NCI-H345 treated with DMSO at 0.1 percent for 48 hours (cell line): ENCODE results near the gene CABLES2.
A peak's percentile ranks its signal among the peaks of the same experiment; 100 is the strongest.
"Not testable (repeated sequence)": the region's sequence is repeated elsewhere in the genome, so short reads cannot be mapped to it uniquely, and the experiment has no call there.

Source experiments
- DNase-seq: peaks from one replicate; lab custom pipeline; 2025; ENCODE audit not compliant: unreplicated experiment; lab: John Stamatoyannopoulos, UW

The CABLES2 gene

DNA sequence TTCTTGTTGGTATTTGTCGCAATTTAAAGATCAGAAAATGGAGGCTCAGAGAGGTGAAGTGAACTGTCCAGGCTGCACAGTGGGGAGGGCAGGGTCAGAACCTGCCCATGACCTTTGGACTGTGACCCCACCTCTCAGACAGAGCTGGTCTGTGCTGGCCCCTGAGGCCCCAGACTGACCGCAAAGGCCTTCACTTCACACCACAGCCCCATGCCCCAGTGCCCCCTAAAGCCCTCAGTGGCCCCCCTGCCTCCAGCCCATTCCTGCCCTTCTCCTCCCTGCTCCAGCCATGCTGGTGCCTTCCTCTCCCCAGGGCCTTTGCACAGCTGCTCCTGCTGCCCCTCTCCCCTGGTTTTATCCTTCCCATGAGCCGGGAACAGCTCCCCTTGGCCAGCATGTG is 29.6 kb upstream of the CABLES2 start:
- no peak for DNase-seq

DNA sequence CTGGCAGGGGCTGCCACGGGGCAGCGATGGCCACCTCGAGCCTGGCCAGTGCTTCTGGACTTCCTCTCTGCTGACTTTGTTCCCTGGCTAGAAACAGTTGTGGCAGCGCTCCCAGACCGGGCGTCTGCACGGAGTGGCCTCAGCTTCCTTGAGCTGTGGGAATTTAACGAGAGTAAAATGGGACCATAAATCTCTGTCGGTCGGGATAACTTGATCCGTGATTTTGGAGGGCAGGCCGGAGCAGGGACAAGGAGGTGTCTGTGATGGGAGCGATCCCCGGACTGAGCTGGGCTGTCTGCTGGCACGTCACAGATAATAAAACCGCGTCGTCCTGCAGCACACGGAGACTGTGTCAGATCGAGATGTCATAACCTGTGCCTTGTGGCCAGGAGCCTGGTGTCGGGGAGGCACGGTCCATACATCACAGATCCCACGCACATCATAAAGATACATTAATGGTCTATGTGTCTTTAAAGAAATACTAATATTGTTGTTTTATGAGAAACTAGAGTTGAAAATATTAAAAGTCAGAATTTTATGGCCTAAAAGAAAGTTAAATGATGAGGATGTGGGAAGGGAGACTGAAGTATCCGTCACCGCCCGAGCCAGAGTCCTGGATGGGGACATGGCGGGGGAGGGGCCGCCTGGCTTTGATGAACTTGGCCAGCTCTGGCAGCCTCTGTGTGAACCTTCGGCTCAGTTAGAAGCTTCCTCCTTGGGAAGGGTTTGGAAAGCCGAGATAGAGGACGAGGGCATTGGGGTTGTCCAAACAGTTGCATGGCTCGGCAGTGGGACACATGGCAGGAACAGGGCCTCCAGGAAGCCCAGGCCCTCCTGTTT is 26.8 kb upstream of the CABLES2 start:
- no peak for DNase-seq

DNA sequence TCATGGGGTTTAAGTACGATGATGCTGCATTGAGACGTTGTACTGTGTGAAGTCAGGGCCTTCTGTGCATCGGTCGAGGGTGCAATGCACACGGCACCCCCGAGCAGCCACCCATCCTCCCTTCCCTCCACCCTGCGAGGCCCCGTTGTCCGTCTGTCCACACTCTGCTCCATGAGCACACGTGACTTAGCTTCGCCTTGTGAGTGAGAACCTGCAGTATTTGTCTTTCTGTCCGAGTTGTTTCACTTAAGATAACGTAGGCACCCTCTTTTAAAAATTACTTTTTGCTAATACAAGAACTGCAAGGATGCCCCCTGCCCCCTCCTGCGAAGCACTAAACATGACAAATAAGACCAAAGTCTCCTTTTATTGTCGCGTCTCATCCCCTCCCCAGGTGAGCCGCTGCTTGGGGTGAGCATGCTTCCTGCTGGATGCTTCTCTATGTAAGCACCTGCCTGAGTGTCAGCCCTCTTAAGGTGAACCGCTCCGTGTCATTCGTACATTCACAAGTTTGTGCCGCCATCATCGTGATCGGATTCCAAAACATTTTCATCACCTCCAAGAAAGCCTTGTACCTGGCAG is 23.9 kb upstream of the CABLES2 start:
- DNase-seq, result no peak

DNA sequence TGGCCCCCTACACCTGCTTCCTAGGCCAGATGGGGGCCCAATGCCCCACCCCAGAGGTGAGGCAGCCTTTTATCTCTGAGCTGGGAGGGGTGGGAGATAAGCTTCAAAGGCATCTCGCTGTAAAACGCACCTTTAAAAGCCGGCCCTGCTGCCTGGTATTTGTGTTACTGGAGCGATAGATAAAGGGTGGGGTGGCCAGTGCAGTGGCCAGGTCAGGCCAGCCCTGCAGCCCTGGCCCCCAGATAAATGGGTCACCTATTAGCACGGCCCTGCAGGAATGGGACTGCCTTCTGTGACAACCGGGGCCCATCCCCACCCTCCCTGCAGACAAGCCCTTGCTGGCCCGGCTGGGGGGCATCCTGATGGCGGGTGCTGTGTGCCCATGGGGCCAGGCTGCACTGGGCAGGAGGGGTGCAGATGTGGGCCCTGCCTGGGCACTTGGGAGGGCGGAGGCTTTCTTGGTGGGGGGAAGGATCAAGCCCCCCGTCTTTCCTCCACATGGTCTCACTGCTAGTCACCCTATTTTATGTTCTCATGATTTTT is 23.3 kb upstream of the CABLES2 start:
- DNase-seq, result no peak

DNA sequence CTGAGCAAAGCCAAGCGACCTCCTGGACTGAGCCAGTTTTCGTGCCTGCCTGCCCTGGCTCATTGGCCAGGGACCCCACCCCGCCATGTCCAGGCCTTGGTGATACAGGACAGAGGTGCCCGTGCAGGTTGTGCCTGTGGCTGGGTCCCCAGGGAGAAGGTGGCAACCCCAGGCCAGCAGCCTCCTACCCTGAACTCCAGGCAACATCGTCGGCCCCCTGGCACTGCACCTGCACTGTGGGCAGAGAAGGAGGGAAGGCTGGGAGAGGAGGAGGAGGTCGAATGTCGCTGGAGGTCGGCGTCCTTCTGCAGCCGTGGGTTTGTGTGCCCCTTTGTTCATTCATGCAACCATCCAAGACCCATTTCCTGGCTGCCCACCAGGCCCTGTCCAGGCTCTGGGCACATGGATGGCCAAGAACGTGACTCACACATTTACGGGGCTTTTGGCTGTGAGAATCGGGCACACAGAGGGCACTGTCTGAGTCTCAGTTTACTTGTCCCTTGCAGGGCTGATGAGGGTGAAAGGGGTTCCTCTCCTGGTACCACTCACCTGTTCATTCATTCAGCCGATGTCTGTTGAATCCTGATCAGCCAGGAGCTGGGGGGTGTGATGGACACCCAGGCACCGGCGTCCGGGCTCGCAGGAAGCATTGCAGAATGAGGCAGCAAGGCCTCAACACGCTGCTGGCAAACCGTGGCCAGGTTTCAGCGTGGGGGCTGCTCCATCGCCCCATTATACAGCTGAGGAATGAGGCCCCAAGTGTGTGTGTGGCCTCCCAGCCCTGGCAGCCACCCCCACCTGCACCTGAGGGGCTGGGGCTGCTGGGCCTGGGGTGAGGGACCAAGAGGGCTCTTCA is 22.6 kb upstream of the CABLES2 start:
- no peak for DNase-seq

DNA sequence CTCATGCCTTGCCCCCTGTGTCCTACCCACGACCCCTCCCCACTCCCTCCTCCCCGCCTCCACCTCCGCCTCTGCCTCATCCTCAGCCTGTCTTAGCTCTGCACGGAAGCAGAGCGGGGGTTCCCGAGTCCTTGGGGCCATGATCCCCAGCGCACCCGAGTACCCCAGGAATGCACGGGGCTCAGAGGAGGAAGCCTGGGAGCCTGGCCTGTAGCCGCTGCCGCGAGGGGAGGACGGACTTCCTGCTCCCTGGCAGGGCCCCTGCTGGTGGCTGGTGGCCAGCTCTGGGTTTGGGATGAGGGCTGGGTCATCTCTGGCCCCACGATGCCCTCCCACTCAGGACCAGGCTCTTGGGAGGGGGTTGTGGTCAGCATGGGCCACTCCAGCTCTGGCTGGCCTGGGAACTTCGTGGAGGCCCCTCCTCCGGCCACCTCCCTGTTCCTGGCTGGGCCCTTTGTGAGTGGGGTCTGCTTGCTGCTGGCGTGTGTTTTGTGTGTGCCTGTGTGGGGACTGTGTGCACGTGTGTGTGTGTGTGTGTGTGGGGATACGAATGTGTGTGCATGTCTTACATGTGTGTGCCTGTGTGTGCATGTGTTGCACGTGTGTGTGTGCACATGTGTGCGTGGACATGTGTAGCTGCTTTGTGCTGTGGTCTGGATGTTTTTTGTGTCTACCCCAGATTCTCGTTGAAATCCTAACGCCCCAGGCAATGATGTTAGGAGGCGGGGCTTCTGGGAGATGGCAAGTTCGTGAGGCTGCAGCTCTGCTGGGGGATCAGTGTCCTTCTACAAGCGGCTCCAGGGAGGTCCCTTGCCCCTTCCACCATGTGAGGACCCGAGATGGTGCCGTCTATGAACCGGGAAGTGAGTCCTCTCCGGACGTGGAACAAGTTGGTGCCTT is 21.6 kb upstream of the CABLES2 start:
- no peak for DNase-seq

DNA sequence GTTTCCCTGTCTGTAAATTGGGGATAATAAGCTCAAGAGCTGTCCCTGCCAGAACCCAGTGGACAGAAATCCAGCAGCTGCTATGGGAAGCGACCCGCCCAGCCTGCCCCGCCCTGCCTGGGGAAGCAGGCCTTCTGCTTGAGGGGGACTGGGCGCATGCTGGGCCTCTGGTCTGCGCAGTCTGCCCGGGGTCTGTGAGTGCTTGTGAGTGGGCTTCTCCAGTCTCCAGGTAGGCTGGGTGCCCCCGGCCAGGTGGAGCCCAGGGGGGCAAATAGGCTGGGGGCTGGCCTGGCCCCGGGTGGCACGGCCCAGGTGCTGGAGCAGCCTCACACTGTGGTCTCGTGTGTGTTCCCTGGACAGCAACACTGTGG is 20.9 kb upstream of the CABLES2 start:
- DNase-seq, result no peak

DNA sequence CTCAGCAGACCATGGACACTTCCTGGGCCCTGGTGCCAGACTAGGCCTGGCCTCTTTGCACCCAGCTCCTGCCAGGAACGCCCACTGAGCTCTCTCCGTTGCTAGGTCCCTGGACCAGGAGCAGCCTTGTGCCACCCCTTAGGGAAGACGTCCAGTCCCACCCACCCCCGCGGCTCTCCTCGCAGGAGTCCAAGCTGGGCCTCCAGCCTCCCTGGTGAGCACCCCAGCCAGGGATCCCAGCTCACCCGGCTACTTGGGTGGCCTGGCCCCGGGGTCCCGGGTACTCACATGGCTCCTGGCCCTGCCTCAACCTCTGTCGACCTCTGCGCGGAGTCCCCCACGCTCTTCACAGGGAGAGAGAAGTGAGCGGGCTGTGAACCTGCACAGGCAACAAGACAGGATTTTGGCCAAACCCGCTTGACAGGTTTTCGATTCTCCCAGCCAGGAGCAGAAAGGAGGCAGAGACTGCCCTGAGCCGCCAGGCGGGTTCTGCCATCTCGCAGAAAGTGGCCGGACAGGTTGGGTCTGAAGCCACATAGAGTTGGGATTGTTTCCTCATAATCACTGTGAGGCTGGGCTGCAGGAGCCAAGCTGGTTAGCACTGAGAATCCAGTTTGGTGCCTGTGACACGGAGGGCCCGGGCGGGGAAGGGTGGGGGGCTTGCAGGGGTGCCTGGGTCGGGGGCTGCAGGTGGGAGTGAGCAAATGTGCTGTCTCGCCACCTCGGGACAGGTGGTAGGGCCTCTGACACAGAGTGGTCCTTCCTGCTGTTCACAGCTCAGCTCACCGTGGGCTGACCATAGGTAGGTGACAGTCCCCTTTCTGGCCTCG is 20.3 kb upstream of the CABLES2 start, which contains the start of gene RBBP8NL:
Gene RBBP8NL (minus strand): TSS at position 368 of the 830 bp plus-strand sequence. CDS start 7,892 bp downstream, outside the sequence.
- peak; percentile 47 for DNase-seq

DNA sequence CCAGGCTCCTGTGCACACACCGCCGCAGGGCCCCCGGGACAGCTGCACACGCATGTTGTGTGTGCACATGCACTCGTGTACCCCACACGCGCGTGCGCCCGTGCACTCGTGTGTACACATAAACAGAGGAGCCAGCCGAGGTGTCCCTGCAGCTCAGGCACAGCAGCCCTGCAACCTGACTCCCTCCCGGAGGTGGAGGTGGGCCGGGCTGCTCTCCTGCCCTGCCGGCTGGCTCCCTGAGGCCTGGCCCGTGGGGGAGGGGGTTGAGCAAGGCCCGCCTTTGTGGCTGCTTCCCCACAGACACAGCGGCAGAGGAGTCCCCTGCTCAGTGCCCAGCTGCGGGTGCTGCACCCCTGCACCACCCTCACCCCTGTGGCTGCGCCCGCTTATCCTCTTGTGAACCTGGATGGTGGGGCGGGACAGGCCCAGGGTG is 19.6 kb upstream of the CABLES2 start:
- DNase-seq, result no peak

DNA sequence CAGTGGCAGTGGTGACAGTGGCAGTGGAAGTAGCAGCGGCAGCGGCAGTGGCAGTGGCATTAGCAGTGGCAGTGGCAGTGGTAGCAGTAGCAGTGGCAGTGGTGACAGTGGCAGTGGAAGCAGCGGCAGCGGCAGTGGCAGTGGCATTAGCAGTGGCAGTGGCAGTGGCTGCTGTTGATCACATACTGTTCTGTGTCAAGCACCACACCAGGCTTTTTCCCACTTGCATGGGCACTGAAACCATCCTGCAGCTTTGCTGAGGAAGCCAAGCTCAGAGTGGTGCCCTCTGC is 18.9 kb upstream of the CABLES2 start:
- not testable (repeated sequence) for DNase-seq

DNA sequence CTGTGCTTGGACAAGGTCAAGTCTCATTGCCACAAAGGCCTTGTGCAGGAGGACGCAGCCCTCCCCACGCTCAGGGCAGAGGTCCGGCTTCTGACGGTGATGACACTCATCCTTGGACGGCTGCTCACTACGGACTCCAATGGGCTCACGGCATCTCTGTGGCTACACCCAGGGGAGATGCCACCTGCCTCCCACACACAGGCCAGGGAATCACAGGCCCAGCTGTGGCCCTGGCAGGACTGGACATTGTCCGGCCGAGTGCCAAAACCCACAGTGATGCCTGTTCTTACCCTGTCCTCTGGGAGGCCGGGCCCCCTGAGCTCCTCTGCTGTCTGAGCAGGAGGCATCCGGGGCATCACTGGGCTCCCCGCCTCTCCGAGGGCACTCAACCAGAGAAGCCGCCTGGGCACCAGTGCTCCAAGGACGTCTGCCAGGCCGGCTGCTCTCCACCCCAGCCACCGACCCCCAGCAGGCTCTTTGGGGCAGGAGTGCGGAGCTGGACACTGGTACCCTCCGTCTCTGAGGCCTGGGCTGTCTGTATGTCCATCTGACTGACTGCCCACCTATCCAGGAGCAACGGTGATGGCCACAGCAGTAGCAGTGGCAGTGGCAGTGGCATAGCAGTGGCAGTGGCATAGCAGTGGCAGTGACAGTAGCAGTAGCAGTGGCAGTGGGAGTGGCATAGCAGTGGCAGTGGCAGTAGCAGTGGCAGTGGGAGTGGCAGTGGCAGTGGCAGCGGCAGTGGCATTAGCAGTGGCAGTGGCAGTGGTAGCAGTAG is 18.4 kb upstream of the CABLES2 start:
- DNase-seq, result no peak

DNA sequence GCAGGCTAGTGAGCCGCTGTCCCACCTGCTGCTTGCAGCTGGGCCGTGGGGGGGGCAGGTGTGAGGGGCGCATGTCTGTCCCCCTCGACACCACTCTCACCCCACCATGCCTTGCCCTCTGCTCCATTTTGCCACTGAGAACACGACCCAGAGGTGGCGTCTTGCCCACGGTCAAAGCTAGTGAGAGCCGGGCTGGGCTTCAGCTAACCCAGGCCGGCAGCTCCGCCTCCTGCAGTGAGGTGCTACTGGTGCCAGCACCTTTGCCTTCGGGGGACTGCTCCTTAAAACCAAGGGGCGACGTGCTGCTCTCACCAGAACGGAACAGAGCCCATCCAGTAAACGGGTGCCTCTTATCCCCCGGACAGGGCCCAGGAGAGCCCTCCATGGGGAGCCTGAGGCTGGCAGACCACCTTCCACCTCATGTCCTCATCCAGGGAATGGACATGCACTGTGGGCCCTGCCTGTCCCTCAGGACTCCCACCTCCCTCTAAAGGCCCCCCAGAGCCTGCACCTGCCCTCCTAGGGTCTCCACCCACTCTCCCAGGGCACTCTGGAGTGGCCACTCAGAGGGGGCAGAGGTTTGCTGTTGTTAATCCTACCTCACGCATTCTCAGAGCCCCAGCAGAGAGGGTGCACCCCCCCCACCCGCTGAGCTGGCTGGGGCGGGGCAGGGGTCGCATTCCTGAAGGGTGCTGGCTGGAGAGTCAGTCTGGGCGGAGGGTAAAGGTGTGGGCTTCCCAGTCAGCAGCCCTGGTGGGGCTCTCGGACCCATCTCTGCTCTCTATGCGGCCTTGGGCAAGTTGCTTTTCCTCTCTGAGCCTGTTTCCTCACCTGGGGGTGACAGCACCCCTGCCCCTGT is 17.4 kb upstream of the CABLES2 start:
- DNase-seq, result no peak

DNA sequence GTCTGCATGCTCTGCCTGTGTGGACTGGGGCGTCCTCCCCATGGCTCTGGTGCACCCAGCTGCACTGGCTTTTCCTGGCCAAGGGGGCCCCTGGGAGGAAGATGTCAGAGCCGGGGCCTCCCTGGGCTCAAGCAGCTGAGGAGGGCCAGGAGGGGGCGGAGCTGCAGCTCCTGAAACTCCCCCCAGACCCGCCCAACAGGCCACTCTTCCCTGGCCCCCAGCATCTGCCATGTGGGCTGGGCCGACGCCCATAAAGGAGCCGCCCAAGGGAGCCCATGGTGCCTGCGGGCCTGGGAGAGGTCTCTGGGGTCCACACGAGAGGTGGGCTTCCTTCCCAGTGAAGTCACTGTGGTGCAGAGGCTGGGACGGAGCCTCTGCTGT is 16.2 kb upstream of the CABLES2 start:
- DNase-seq, result no peak

DNA sequence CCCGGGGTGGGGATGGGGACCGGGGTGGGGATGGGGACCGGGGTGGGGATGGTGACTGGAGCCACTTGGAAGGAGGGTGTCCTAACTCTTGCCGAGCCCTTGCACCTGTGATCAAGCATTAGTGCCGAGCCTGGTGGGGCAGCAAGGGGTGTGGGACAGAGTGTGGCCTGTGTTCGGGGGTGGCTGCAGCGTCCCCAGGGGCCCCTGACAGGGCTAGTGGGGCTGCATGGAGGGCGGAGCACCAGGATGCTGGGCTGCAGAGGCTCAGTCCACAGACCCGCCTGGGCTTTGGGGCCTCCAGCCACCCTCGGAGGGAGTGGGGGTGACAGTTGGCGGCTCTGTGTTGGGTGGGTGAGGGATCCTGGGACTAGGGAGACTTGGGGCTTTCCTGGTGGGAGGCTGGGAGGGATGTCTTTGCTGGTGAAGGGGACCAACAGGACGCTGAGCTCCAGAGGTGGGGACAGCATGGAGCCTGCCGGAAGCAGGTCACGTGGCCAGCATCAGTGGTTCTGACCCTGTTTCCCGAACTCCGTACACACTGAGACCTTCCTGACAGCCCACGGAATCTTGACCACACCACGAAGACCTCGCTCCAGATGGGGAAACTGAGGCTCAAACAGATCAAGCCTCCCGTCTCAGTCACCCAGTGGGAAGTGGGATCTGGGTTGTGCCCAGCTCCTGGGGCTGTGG is 15.7 kb upstream of the CABLES2 start:
- no peak for DNase-seq

DNA sequence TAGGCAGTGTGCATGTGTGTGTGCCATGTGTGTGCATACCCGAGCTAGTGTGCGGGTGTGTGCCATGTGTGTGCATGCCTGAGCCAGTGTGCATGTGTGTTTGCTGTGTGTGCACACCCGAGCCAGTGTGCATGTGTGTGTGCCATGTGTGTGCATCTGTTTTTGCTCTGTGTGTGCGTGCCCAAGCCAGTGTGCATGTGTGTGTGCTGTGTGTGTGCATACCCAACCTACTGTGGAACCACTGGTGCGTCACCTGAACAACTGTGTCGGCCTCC is 14.6 kb upstream of the CABLES2 start:
- DNase-seq, result no peak

DNA sequence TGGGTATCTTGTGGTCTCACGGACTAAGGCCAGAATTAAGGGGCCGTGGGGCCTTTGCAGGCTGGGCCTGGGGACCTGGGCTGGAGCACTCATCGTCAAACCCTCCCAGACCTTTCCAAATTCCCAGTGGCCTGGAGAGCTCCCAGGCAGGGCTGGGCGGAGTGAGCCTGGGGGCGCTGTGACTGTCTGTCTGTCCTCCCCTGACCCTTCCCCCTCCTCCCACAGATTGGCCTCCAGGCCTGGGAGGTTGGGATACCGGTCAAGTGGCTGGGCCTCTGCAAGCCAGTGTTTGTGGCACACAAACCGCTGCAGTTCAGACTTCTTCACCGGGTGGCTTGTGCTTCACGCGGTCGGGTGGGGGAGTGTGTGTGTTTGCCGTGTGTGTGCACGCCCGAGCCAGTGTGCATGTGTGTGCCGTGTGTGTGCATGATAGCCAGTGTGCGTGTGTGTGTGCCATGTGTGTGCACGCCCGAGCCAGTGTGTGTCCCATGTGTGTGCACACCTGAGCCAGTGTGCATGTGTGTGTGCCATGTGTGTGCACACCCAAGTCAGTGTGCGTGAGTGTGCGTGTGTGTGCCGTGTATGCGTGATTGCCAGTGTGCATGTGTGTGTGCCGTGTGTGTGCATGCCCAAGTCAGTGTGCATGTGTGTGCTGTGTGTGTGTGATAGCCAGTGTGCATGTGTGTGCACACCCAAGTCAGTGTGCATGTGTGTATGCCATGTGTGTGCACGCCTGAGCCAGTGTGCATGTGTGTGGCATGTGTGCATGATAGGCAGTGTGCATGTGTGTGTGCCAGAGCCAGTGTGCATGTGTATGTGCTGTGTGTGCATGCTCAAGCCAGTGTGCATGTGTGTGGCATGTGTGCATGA is 14.0 kb upstream of the CABLES2 start:
- DNase-seq, result no peak

DNA sequence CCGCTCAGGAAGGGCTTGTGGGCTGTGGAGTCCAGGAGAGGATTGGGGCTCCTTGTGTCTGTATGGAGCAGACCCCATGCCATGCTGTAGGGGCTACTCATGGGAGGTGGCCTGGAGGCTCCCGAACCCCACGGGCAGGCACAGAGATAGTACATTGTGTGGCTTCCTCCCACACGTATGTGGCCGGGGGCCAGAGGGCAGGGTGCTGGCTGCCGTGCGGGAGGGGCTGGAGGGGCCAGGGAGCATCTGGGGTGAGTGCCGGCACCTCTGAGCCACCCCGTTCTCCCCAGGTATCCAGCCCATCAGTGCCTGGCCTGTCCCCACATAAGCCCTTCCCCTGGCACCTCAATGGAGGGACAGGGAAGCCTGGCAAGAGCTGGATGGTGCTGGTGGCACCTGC is 12.7 kb upstream of the CABLES2 start:
- no peak for DNase-seq
